Stimulated activated effector memory CD8-positive, alpha-beta T cell treated with anti-CD3 and anti-CD28 coated beads, Interleukin-12 subunit alpha, Interleukin-12 subunit beta, amount 100 ng/mL, for 72 hours (primary cell): Measurements from ENCODE around the gene CD19.
A peak's percentile ranks its signal among the peaks of the same experiment; 100 is the strongest.
"Not testable (repeated sequence)": the region's sequence is repeated elsewhere in the genome, so short reads cannot be mapped to it uniquely, and the experiment has no call there.

Experiments
- ATAC-seq: fragments of 150-1000 bp; cut with Tn5 transposase; 2 replicates; pipeline ENCODE4 v1.10.0; 2021
- DNase-seq, 2 donors: peaks; one replicate each; pipeline ENCODE4 v3.0.0; 2021 to 2022; ENCODE audit warnings: low spot score in 2 of 2
- H3K27ac Mint-ChIP-seq: one replicate; pipeline ENCODE4 v1.8.0; 2022; ENCODE audit warnings: mild to moderate bottlenecking, mixed read lengths
- H3K36me3 Mint-ChIP-seq: one replicate; pipeline ENCODE4 v1.8.0; 2022; ENCODE audit warnings: mild to moderate bottlenecking, mixed read lengths
- H3K4me1 Mint-ChIP-seq: one replicate; pipeline ENCODE4 v1.8.0; 2022; ENCODE audit warnings: mixed read lengths
- H3K4me3 Mint-ChIP-seq: one replicate; pipeline ENCODE4 v1.8.0; 2022; ENCODE audit warnings: mild to moderate bottlenecking, mixed read lengths
- H3K9me3 Mint-ChIP-seq: one replicate; pipeline ENCODE4 v1.8.0; 2022; ENCODE audit warnings: mixed read lengths

The CD19 gene

DNA sequence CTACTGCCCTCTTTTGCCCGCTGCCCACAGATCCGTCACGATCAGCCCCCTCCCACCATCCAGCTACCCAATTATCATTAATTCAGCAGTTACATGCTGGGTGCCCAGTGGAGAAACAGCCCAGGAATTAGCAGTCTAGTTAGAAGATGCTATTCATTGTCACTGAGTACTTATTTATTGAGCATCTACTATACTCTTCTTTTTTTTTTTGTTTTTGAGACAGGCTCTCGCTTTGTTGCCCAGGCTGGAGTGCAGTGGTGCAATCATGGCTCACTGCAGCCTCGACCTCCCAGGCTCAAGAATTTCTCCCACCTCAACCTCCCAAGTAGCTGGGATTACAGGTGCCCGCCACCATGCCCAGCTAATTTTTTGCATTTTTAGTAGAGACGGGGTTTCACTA lies 8.1 kb downstream of the CD19 start:
- not testable (repeated sequence) for DNase-seq, H3K27ac Mint-ChIP-seq

DNA sequence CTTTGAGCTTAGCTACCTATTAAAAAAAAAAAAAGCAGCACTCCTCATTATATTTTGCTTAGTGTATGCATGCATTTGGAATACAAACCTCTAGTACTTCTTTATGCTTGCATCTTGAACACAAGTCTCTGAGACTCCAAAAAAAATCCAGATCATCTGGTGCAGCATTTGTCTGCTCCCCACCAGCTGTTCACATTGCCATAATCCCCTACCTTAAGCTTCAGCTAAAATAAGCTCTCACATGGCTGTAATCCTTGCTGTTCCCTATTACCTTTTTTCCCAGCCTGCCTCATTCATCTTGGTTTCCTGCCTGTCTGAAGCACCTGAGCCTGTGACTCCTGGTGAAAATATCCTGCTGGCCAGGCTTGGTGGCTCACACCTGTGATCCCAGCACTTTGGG lies 11.5 kb downstream of the CD19 start:
- H3K4me3 Mint-ChIP-seq: no peak overlapping the region
- ATAC-seq: no peak
- no peak for DNase-seq
- H3K36me3 Mint-ChIP-seq: peaks cover under 1% of the 10 kb centered on the region
- H3K27ac Mint-ChIP-seq: no peak overlapping the region
- no peaks in the 10 kb centered on the region for H3K9me3 Mint-ChIP-seq
- peaks cover 17% of the 10 kb centered on the region for H3K4me1 Mint-ChIP-seq

More for the DNA sequence above, 8.1 kb downstream of the CD19 start:
- peaks cover 23% of the 10 kb centered on the region for H3K36me3 Mint-ChIP-seq
- H3K9me3 Mint-ChIP-seq, H3K4me3 Mint-ChIP-seq, ATAC-seq: not testable (repeated sequence)
- H3K4me1 Mint-ChIP-seq: peaks cover 24% of the 10 kb centered on the region

DNA sequence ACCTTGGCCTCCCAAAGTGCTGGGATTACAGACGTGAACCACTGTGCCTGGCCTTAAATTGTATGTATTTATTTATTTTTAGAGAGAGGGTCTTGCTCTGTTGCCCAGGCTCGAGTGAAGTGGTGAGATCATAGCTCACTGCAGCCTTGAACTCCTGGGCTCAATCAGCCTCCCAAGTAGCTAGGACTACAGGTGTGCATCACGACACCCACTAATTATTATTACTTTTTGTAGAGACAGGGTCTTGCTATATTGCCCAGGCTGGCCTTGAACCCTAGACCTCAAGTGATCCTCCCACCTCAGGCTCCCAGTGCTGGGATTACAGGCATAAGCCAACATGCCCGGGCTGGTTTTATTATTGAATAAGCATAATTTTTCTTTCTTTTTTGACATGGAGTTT lies 14.9 kb downstream of the CD19 start:
- no peak for ATAC-seq
- no peaks in the 10 kb centered on the region for H3K9me3 Mint-ChIP-seq

DNA sequence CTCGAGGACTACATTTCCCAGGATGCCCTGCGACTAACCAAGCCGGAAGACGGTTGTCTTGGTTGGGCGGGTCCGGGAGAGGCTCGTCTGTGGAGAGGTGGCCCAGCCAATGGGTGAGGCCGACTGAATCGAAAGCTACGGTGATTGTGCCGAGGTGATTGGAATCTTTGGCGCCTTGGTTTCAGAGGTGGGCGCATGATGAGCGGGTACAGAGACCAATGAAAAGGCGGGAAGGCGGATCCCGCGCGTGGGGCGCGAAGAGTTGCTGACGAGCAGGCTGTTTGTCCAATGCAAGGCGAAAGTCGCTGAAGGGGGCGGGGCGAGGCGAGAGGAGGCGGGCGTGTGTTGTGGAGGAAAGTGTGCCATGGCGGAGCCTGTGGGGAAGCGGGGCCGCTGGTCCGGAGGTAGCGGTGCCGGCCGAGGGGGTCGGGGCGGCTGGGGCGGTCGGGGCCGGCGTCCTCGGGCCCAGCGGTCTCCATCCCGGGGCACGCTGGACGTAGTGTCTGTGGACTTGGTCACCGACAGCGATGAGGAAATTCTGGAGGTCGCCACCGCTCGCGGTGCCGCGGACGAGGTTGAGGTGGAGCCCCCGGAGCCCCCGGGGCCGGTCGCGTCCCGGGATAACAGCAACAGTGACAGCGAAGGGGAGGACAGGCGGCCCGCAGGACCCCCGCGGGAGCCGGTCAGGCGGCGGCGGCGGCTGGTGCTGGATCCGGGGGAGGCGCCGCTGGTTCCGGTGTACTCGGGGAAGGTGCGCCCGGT lies 19.1 kb downstream of the CD19 start, which contains the start of gene NFATC2IP:
TSS of gene NFATC2IP (plus strand) at position 290 of the 762 bp plus-strand sequence. CDS start at position 365, 75 bp downstream.
- Mint-ChIP-seq H3K4me3 (peak within 1 kb of the TSS; percentile 83), H3K4me1 (peaks cover 25% of the 10 kb centered on the region), H3K27ac (peak within 1 kb of the TSS; percentile 93), H3K9me3 (no peaks in the 10 kb centered on the region), H3K36me3 (peaks cover 54% of the 10 kb centered on the region)
- ATAC-seq: peak; percentile 98
- peak; percentile 99 to 100 for DNase-seq

More for the DNA sequence above, 14.9 kb downstream of the CD19 start:
- DNase-seq: no peak
- Mint-ChIP-seq H3K4me3 (no peak overlapping the region), H3K4me1 (peaks cover 21% of the 10 kb centered on the region), H3K27ac (no peak overlapping the region), H3K36me3 (peaks cover 12% of the 10 kb centered on the region)

DNA sequence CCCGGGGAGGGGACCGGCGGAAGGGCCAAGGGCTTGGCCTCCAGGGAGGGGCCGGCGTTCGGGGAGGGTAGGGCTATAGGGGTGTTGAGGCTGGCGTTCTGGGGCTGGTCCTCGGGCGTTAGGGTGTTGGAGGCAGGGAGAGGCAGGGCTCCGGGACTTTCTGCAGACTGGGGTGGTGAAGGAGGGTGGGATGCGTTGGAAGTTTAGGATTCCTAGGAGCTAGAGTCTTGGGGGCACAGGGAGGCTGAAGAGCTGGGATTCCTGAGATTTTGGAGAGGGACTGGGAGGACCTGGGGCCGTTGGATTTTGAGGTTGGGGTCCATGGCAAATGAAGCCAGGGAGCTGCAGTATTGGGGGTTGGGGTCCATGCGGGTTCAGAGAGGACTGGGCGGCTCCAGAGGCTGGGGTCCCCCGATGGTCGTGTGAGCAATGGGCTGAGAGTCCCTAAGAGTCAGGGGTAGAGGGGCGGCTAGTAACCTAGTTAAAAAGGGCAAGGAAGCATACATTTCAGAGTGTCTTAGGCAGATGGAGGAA lies 19.7 kb downstream of the CD19 start:
- H3K9me3 Mint-ChIP-seq: no peaks in the 10 kb centered on the region
- H3K27ac Mint-ChIP-seq: peak overlapping the region; percentile 93

DNA sequence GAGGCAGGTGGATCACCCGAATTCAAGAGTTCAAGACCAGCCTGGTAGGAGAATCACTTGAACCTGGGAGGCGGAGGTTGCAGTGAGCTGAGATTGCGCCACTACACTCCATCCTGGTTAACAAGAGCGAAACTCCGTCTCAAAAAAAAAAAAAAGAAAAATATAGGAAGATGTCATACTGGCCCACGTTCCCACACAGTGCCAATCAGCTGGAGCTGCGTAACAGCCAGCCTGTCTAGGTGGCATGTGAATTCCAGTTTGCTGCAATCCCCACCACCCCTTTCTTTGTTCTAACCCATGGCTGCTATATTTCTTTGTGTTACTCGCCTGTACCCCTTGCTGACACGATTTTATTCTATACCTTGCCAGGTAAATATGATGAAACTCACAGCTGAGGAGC lies 26.4 kb downstream of the CD19 start:
- Mint-ChIP-seq H3K4me3 (no peak overlapping the region), H3K36me3 (peaks cover 100% of the 10 kb centered on the region), H3K9me3 (no peaks in the 10 kb centered on the region), H3K4me1 (peaks cover 10% of the 10 kb centered on the region), H3K27ac (no peak overlapping the region)
- DNase-seq (no peak), ATAC-seq (no peak)

More for the DNA sequence above, 19.7 kb downstream of the CD19 start:
- ATAC-seq (no peak), DNase-seq (no peak)
- Mint-ChIP-seq H3K36me3 (peaks cover 60% of the 10 kb centered on the region), H3K4me3 (peak overlapping the region; percentile 83), H3K4me1 (peaks cover 22% of the 10 kb centered on the region)

DNA sequence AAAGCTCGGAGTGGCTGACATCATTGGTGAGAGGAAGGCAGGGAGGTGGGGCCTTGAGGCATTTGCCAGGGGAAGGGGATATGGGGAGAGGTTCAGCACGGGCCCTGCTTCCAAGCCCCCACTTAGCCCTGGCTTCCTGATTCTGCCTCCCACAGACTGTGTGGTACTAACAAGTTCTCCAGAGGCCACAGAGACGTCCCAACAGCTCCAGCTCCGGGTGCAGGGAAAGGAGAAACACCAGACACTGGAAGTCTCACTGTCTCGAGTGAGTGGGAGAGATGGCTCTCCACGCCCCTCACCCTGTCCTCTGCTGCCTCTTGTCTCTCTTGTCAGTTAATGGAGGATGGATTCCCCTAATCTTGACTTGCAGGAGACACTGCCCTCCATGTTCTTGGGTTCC lies 27.1 kb downstream of the CD19 start:
- peaks cover 100% of the 10 kb centered on the region for H3K36me3 Mint-ChIP-seq

DNA sequence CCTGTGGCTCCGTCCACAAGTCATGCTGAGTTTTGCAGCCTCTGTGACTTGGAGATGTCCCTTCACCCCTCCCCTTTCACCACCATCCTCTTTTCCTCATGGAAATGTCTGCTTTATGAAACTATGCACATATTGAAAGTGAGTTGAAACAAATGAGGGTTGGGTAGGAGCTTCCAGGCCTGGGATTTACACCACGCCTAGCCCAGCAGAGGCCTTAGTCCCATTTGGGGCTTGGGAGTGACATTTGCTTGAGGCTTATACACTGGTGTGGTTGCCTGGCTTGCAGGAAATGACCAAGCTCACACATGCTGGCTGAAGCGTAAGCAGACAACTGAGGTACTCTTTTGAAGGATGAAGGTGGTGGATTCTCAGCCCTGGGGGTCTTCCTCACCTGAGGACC lies 32.3 kb downstream of the CD19 start:
- Mint-ChIP-seq H3K9me3 (no peaks in the 10 kb centered on the region), H3K27ac (peak overlapping the region; percentile 43), H3K4me1 (no peaks in the 10 kb centered on the region), H3K36me3 (peaks cover 82% of the 10 kb centered on the region), H3K4me3 (no peak overlapping the region)
- ATAC-seq: no peak
- DNase-seq: no peak

More for the DNA sequence above, 27.1 kb downstream of the CD19 start:
- DNase-seq: no peak
- ATAC-seq: no peak
- no peak overlapping the region for H3K4me3 Mint-ChIP-seq
- H3K9me3 Mint-ChIP-seq: no peaks in the 10 kb centered on the region
- peaks cover 9% of the 10 kb centered on the region for H3K4me1 Mint-ChIP-seq
- H3K27ac Mint-ChIP-seq: no peak overlapping the region

DNA sequence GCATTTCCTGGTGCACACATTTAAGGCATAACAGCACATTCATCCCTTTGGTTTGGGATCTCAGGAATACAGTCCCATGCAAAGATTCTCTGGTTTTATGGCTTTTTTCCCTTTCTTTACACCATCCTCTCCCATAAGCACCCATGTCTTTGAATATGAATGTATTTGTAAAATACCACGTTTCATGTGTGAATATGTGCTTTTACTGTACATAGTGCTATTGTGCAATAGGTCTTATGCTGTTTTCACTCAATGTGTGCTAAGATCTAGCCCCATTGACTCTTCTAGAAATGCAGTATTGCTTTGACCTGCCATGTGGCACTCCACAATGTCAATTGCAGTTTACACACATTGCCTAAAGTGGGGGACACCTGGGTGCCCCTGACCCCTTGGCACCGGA lies 32.7 kb downstream of the CD19 start:
- Mint-ChIP-seq H3K9me3 (no peaks in the 10 kb centered on the region), H3K36me3 (peaks cover 78% of the 10 kb centered on the region), H3K4me3 (no peak overlapping the region), H3K4me1 (no peaks in the 10 kb centered on the region), H3K27ac (no peak overlapping the region)
- ATAC-seq (no peak), DNase-seq (no peak)

DNA sequence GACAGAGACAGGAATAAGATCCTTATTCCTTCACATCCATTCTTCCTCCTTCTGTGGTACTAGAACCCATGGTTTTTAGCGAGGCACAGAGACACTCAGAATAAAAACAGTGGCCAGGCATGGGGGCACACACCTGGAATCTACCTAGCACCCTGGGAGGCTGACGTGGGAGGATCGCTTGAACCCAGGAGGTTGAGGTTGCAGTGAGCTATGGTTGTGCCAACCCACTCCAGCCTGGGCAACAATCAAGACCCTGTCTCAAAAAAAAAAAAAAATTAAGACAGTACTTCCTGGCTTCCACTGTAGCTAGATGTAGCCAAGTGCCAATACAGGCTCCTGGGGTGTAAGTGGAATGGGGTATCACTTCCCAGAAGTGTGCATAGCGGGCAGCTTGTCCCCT lies 35.4 kb downstream of the CD19 start:
- Mint-ChIP-seq H3K9me3 (no peaks in the 10 kb centered on the region), H3K36me3 (peaks cover 51% of the 10 kb centered on the region), H3K27ac (peak overlapping the region; percentile 43), H3K4me1 (no peaks in the 10 kb centered on the region), H3K4me3 (no peak overlapping the region)
- DNase-seq (no peak), ATAC-seq (no peak)

DNA sequence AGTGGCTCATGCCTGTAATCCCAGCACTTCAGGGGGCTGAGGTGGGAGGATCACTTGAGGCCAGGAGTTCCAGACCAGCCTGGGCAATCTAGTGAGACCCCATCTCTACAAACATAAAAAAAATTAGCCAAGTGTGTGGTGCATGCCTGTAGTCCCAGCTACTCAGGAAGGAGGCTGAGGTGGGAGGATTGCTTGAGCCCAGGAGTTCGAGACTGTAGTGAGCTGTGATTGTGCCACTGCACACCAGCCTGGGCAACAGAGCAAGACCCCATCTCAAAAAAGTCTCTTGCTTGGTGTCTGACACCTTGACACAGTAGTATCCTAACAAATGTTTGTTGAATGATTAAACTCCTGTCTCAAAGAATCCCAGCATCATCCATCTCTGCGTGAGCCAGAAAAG lies 37.9 kb downstream of the CD19 start:
- not testable (repeated sequence) for DNase-seq, ATAC-seq, H3K4me1 Mint-ChIP-seq, H3K27ac Mint-ChIP-seq, H3K9me3 Mint-ChIP-seq, H3K4me3 Mint-ChIP-seq
- peaks cover 35% of the 10 kb centered on the region for H3K36me3 Mint-ChIP-seq

DNA sequence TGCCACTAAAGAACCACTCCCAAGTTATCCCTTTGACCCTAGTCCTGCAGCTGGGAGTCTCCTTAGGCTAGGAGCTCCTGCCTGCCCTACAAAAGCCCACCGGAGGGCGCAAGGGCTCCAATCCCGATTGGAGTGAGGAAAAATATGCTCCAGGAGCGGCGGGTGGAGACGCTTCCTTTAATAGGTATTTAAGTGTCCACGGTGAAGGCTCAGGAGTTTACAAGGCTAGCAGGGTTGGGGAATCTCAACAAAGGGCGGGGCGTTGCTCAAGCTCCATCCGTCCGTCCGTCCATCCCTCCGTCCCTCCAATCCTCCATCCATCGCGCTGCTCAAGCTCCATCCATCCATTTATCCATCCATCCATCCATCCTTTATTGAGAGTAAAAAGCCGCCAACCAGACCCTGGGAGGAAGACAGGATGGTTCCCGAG lies 42.3 kb downstream of the CD19 start:
- Mint-ChIP-seq H3K9me3 (no peaks in the 10 kb centered on the region), H3K36me3 (peaks cover 32% of the 10 kb centered on the region), H3K4me3 (peak overlapping the region; percentile 97), H3K27ac (peak overlapping the region; percentile 97), H3K4me1 (peaks cover 45% of the 10 kb centered on the region)
- DNase-seq (no peak), ATAC-seq (peak; percentile 17)

DNA sequence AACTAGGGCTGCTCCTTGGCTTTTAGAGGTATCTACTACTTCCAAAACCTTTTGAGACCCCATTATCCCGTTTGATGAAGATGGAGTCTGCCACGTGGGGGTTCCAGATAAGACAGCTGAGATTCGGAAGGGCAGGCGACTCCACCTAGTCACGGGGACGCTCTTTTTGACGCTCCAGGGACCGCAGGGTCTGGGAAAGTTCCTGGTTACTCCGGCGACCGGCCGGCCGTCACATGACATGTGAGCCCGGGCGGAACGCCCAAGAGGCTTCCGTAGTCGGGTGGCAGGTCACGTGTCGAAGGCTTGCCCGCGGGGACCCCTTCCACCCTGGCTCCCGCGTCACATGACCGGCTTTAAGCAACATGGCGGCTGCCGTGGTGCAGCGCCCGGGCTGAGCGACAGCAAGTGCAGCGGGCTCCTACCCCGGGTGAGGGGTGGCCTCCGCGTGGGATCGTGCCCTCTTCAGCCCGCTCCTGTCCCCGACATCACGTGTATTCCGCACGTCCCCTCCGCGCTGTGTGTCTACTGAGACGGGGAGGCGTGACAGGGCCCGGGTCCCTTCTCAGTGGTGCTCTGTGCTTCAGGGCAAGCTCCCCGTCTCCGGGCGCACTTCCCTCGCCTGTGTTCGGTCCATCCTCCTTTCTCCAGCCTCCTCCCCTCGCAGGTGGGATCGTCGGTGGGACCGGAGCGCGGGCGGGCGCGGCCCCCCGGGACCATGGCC lies 42.8 kb downstream of the CD19 start, which contains the start of gene SPNS1:
TSS of gene SPNS1 (plus strand) at position 342 of the 721 bp plus-strand sequence. CDS start at position 716, 374 bp downstream.
- peak within 1 kb of the TSS; percentile 97 for H3K27ac Mint-ChIP-seq

DNA sequence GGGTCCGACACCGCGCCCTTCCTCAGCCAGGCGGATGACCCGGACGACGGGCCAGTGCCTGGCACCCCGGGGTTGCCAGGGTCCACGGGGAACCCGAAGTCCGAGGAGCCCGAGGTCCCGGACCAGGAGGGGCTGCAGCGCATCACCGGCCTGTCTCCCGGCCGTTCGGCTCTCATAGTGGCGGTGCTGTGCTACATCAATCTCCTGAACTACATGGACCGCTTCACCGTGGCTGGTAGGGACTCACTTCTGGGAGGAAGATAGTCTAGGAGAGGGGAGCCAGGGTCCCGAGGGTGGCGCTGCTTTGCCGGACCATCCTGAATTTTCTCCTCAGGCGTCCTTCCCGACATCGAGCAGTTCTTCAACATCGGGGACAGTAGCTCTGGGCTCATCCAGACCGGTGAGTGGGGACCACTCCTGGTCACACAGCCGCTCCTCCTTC lies 43.4 kb downstream of the CD19 start:
- Mint-ChIP-seq H3K9me3 (no peaks in the 10 kb centered on the region), H3K27ac (peak overlapping the region; percentile 97), H3K36me3 (peaks cover 42% of the 10 kb centered on the region), H3K4me3 (peak overlapping the region; percentile 97), H3K4me1 (peaks cover 45% of the 10 kb centered on the region)
- DNase-seq (no peak), ATAC-seq (peak; percentile 8)

More for the DNA sequence above, 42.8 kb downstream of the CD19 start, which contains the start of gene SPNS1:
- H3K4me1 Mint-ChIP-seq: peaks cover 45% of the 10 kb centered on the region
- no peaks in the 10 kb centered on the region for H3K9me3 Mint-ChIP-seq
- ATAC-seq: peak; percentile 98
- peaks cover 36% of the 10 kb centered on the region for H3K36me3 Mint-ChIP-seq
- DNase-seq: peak; percentile 85 to 96
- H3K4me3 Mint-ChIP-seq: peak within 1 kb of the TSS; percentile 97
